ENCODE measurements around the gene BPTF.
"Not testable (repeated sequence)": the region's sequence is repeated elsewhere in the genome, so short reads cannot be mapped to it uniquely, and the experiment has no call there.

Gene BPTF

GRCh38 chr17:67974598-67975066, 149.3 kb downstream of the BPTF start:
- no peak for DNase-seq (ENCODE audit: low read depth in 2 of 2)

- not testable (repeated sequence) for DNase-seq (ENCODE audit: low read depth in 2 of 2)
Measured at GRCh38 chr17:67976306-67976705, 151.0 kb downstream of the BPTF start.

- no peak for DNase-seq (ENCODE audit: low read depth in 2 of 2)
Measured at GRCh38 chr17:67980456-67980855, 155.2 kb downstream of the BPTF start.

- not testable (repeated sequence) for DNase-seq (ENCODE audit: low read depth in 2 of 2)
Measured at GRCh38 chr17:67980883-67981282, 155.6 kb downstream of the BPTF start.

- DNase-seq (ENCODE audit: low read depth in 2 of 2): no peak
Measured at GRCh38 chr17:67982034-67982640, 156.8 kb downstream of the BPTF start.

- DNase-seq (ENCODE audit: low read depth in 2 of 2): no peak
Measured at GRCh38 chr17:67982686-67983382, 157.5 kb downstream of the BPTF start.

- DNase-seq (ENCODE audit: low read depth in 2 of 2): no peak
Measured at GRCh38 chr17:67983383-67983688, 158.0 kb downstream of the BPTF start.

- no peak for DNase-seq (ENCODE audit: low read depth in 2 of 2)
Measured at GRCh38 chr17:67990909-67991308, 165.6 kb downstream of the BPTF start.

GRCh38 chr17:67992548-67993152, 167.3 kb downstream of the BPTF start:
- DNase-seq (ENCODE audit: low read depth in 2 of 2): no peak

- peak; percentile 35 to 45 for DNase-seq (ENCODE audit: low read depth in 2 of 2)
Measured at GRCh38 chr17:67993153-67993997, 168.1 kb downstream of the BPTF start.

- no peak for DNase-seq (ENCODE audit: low read depth in 2 of 2)
Measured at GRCh38 chr17:67993998-67994361, 168.7 kb downstream of the BPTF start.

GRCh38 chr17:67994817-67995569, 169.7 kb downstream of the BPTF start:
- DNase-seq (ENCODE audit: low read depth in 2 of 2): no peak

GRCh38 chr17:67995570-67996263, 170.4 kb downstream of the BPTF start:
- no peak for DNase-seq (ENCODE audit: low read depth in 2 of 2)

- DNase-seq (ENCODE audit: low read depth in 2 of 2): not testable (repeated sequence)
Measured at GRCh38 chr17:67996301-67997171, 171.2 kb downstream of the BPTF start, which contains the start of gene C17orf58. Gene C17orf58, minus strand, starts transcription at chr17:67996469. Its CDS starts 271 bp downstream, at chr17:67996198.

- DNase-seq (ENCODE audit: low read depth in 2 of 2): no peak
Measured at GRCh38 chr17:67998466-67998865, 173.2 kb downstream of the BPTF start.

GRCh38 chr17:67999291-67999911, 174.1 kb downstream of the BPTF start:
- DNase-seq (ENCODE audit: low read depth in 2 of 2): no peak

GRCh38 chr17:68004201-68004600, 178.9 kb downstream of the BPTF start:
- no peak for DNase-seq (ENCODE audit: low read depth in 2 of 2)

- DNase-seq (ENCODE audit: low read depth in 2 of 2): no peak
Measured at GRCh38 chr17:68006797-68007196, 181.5 kb downstream of the BPTF start.

GRCh38 chr17:68011199-68011665, 185.9 kb downstream of the BPTF start:
- DNase-seq (ENCODE audit: low read depth in 2 of 2): peak; percentile 32 to 37
